NB4 (cell line): ENCODE measurements around the gene FBXW5.

Experiments used
- DNase-seq: peaks from one replicate; pipeline ENCODE4 v3.0.0; 2010; ENCODE audit warnings: low read depth
- H3K4me3 ChIP-seq: one replicate; pipeline ENCODE4 v1.5.1; 2011; ENCODE audit warnings: mild to moderate bottlenecking, low read depth, low read length, moderate library complexity
- CTCF ChIP-seq: IDR thresholded peaks from one replicate; pipeline ENCODE4 v1.5.1; 2012; ENCODE audit warnings: low read depth, low read length
- MAX ChIP-seq: IDR thresholded peaks from 2 replicates; pipeline ENCODE4 v1.6.1; 2011; ENCODE audit warnings: low read depth, low read length
- MYC ChIP-seq: IDR thresholded peaks from 2 replicates; pipeline ENCODE4 v1.6.1; 2011; ENCODE audit warnings: low read depth, low read length
- POLR2A ChIP-seq: IDR thresholded peaks from 2 replicates; pipeline ENCODE4 v1.6.1; 2011; ENCODE audit warnings: mild to moderate bottlenecking; ENCODE audit not compliant: insufficient read length; ENCODE audit errors: extremely low read depth

The FBXW5 gene

GRCh38 chr9:136949239-136949816 is 4.8 kb upstream of the FBXW5 start:
- TF ChIP-seq MYC = no peak
- no peak for TF ChIP-seq CTCF
- no peak for TF ChIP-seq POLR2A
- no peak for TF ChIP-seq MAX

GRCh38 chr9:136947955-136948510 is 3.5 kb upstream of the FBXW5 start:
- DNase-seq = peak; percentile 67
- H3K4me3 ChIP-seq = no peak overlapping the region
- TF ChIP-seq CTCF (peak; percentile 35), MYC (no peak), POLR2A (no peak)

More at GRCh38 chr9:136949239-136949816, 4.8 kb upstream of the FBXW5 start:
- peak overlapping the region; percentile 61 for H3K4me3 ChIP-seq
- DNase-seq = no peak

GRCh38 chr9:136947028-136947891 is 2.7 kb upstream of the FBXW5 start:
- DNase-seq = no peak

GRCh38 chr9:136946228-136947027 is 1.9 kb upstream of the FBXW5 start:
- TF ChIP-seq CTCF (no peak), MYC (no peak)
- no peak for DNase-seq
- H3K4me3 ChIP-seq = no peak overlapping the region

More at GRCh38 chr9:136947028-136947891, 2.7 kb upstream of the FBXW5 start:
- no peak overlapping the region for H3K4me3 ChIP-seq
- TF ChIP-seq CTCF (no peak), MAX (no peak), MYC (no peak), POLR2A (no peak)

- no peak overlapping the region for H3K4me3 ChIP-seq
- TF ChIP-seq MYC (no peak), MAX (no peak), POLR2A (no peak), CTCF (no peak)
- no peak for DNase-seq
These were observed 1.0 kb upstream of the FBXW5 start for GRCh38 chr9:136945333-136946227.
